GM19099 (cell line): ENCODE data around the gene MSH4.

ENCODE experiments used
- POLR2A ChIP-seq: IDR thresholded peaks from 3 replicates; pipeline ENCODE4 v1.6.1; 2011; ENCODE audit warnings: low read depth; ENCODE audit not compliant: insufficient read length; ENCODE audit errors: extremely low read depth

The MSH4 gene

GRCh38 chr1:75796376-75797272, at the start of gene MSH4:
MSH4 (plus strand) TSS chr1:75796882; CDS start chr1:75796986, 104 bp downstream.
- TF ChIP-seq POLR2A: peak; percentile 48

GRCh38 chr1:75764057-75764655, 32.5 kb upstream of the MSH4 start:
- no peak for TF ChIP-seq POLR2A

GRCh38 chr1:75765697-75766355, 30.9 kb upstream of the MSH4 start:
- no peak for TF ChIP-seq POLR2A

- no peak for TF ChIP-seq POLR2A
Observed at GRCh38 chr1:75768016-75768415, 28.7 kb upstream of the MSH4 start.

- TF ChIP-seq POLR2A: no peak
Observed at GRCh38 chr1:75770761-75771160, 25.9 kb upstream of the MSH4 start.

GRCh38 chr1:75771978-75772377, 24.7 kb upstream of the MSH4 start:
- TF ChIP-seq POLR2A: no peak

- no peak for TF ChIP-seq POLR2A
Observed at GRCh38 chr1:75785320-75785982, 11.2 kb upstream of the MSH4 start.

- peak; percentile 99 for TF ChIP-seq POLR2A
Observed at GRCh38 chr1:75785983-75786853, 10.5 kb upstream of the MSH4 start, which contains the start of gene RABGGTB. RABGGTB (plus strand) TSS chr1:75786256; CDS start chr1:75786272, 16 bp downstream.

- TF ChIP-seq POLR2A: peak; percentile 24
Observed at GRCh38 chr1:75786901-75787493, 9.7 kb upstream of the MSH4 start.

GRCh38 chr1:75787524-75787923, 9.2 kb upstream of the MSH4 start:
- no peak for TF ChIP-seq POLR2A

- TF ChIP-seq POLR2A: no peak
Observed at GRCh38 chr1:75789988-75790387, 6.7 kb upstream of the MSH4 start.

- TF ChIP-seq POLR2A: no peak
Observed at GRCh38 chr1:75791022-75791421, 5.7 kb upstream of the MSH4 start.

- TF ChIP-seq POLR2A: no peak
Observed at GRCh38 chr1:75792091-75792490, 4.6 kb upstream of the MSH4 start.

- TF ChIP-seq POLR2A: no peak
Observed at GRCh38 chr1:75794382-75794781, 2.3 kb upstream of the MSH4 start.
